Lower leg skin (tissue), 3 donors: ENCODE measurements around the gene SORL1.

Experiments used
- POLR2A ChIP-seq, 2 donors: fragments of 450-650 bp; IDR thresholded peaks; one replicate each; pipeline ENCODE4 v1.6.1; 2016 to 2017; ENCODE audit warnings: antibody characterized with exemption in 2 of 2, mild to moderate bottlenecking in 1 of 2, moderate library complexity in 1 of 2
- TF ChIP-seq, protein P1 (sequence below), 3 donors: fragments of 450-650 bp; IDR thresholded peaks; one replicate each; pipeline ENCODE4 v1.5.1; 2016; ENCODE audit warnings: antibody characterized with exemption in 3 of 3, mild to moderate bottlenecking in 3 of 3, moderate library complexity in 2 of 3

- TF ChIP-seq, protein P1, sequence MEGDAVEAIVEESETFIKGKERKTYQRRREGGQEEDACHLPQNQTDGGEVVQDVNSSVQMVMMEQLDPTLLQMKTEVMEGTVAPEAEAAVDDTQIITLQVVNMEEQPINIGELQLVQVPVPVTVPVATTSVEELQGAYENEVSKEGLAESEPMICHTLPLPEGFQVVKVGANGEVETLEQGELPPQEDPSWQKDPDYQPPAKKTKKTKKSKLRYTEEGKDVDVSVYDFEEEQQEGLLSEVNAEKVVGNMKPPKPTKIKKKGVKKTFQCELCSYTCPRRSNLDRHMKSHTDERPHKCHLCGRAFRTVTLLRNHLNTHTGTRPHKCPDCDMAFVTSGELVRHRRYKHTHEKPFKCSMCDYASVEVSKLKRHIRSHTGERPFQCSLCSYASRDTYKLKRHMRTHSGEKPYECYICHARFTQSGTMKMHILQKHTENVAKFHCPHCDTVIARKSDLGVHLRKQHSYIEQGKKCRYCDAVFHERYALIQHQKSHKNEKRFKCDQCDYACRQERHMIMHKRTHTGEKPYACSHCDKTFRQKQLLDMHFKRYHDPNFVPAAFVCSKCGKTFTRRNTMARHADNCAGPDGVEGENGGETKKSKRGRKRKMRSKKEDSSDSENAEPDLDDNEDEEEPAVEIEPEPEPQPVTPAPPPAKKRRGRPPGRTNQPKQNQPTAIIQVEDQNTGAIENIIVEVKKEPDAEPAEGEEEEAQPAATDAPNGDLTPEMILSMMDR (IDR thresholded peaks at IDR 0.05) = no peak
- TF ChIP-seq POLR2A (IDR thresholded peaks at IDR 0.05) = no peak
These were observed 143.6 kb downstream of the SORL1 start for GRCh38 chr11:121595717-121596161.
